A549 (cell line): ENCODE measurements around the gene ROR2. TPM values are rescaled to one million over a fixed set of nuclear protein-coding genes. Genes with fewer than 3 reads are reported as not detected.

Experiments
- ATAC-seq, 2 experiments: fragments of 200-7000 bp in 1 of 2; fragments of >200 bp in 1 of 2; cut with Nextera tagmentation in 1 of 2; cut with Tn5 transposase in 1 of 2; 3 replicates each; pipeline versions ENCODE4 v1.8.0 to v1.9.1; 2018 to 2020; ENCODE audit warnings: mild to moderate bottlenecking in 1 of 2, moderate library complexity in 1 of 2
- CTCF ChIA-PET: fragments of 300-600 bp; sonication (Branson Sonifier 250); formaldehyde crosslinking; extraction: SDS; loops from one replicate; lab custom pipeline; 2021; ENCODE audit warnings: antibody characterized with exemption, inconsistent platforms; lab: Yijun Ruan, JAX
- POLR2A ChIA-PET: fragments of 350-600 bp; formaldehyde crosslinking; extraction: SDS; loops from one replicate; lab custom pipeline; 2021; ENCODE audit warnings: antibody characterized with exemption, inconsistent platforms; lab: Yijun Ruan, JAX
- DNase-seq, 2 experiments: peaks; one replicate each; pipeline versions ENCODE4 v3.0.0 to v3.0.0-alpha.2; 2011 to 2016; ENCODE audit warnings: low read depth in 1 of 2, low spot score in 1 of 2
- FAIRE-seq: peaks from 2 replicates; lab custom pipeline; 2011; peaks lifted over from hg19 to GRCh38; lab: Jason Lieb, UNC
- H3K27ac ChIP-seq, 2 experiments: fragments of >200 bp; sonication (Bioruptor Twin); formaldehyde crosslinking; 3 replicates each; pipeline ENCODE4 v1.5.1; 2016 to 2017
- H3K4me1 ChIP-seq: fragments of >200 bp; sonication (Bioruptor Twin); formaldehyde crosslinking; 3 replicates; pipeline ENCODE4 v1.6.1; 2016
- H3K4me2 ChIP-seq: fragments of >200 bp; sonication (Bioruptor Twin); formaldehyde crosslinking; 3 replicates; pipeline ENCODE4 v1.6.1; 2016
- H3K4me3 ChIP-seq: fragments of >200 bp; sonication (Bioruptor Twin); formaldehyde crosslinking; 3 replicates; pipeline ENCODE4 v1.5.1; 2016
- H3K9me3 ChIP-seq: fragments of >200 bp; sonication (Bioruptor Twin); formaldehyde crosslinking; 3 replicates; pipeline ENCODE4 v1.6.1; 2016
- CBX8 ChIP-seq: fragments of 200-600 bp; sonication (generic); IDR thresholded peaks from 2 replicates; pipeline ENCODE4 v1.6.1; 2016
- EHF ChIP-seq: fragments of 250-450 bp; sonication (Bioruptor Pico); IDR thresholded peaks from 2 replicates; pipeline ENCODE4 v1.5.0; 2020; ENCODE audit warnings: mild to moderate bottlenecking
- ESRRA ChIP-seq: fragments of 150-350 bp; IDR thresholded peaks from 2 replicates; pipeline ENCODE4 v1.6.1; 2014; ENCODE audit warnings: mild to moderate bottlenecking, low read length, borderline replicate concordance
- FOSL2 ChIP-seq, 2 experiments: fragments of 450-650 bp in 1 of 2; fragments of >200 bp in 1 of 2; sonication (Bioruptor Twin) in 1 of 2; formaldehyde crosslinking; IDR thresholded peaks; 2 replicates each; pipeline versions ENCODE4 v1.5.0 to v1.6.1; 2016 to 2020; ENCODE audit warnings: mild to moderate bottlenecking in 1 of 2, moderate library complexity in 1 of 2
- HOXB5 ChIP-seq: fragments of 250-450 bp; sonication (Bioruptor Pico); IDR thresholded peaks from 2 replicates; pipeline ENCODE4 v1.5.0; 2020; ENCODE audit warnings: mild to moderate bottlenecking, moderate library complexity
- JUN ChIP-seq, 2 experiments: fragments of >200 bp; sonication (Bioruptor Twin); formaldehyde crosslinking; IDR thresholded peaks; 2 replicates in 1 of 2; 3 replicates in 1 of 2; pipeline ENCODE4 v1.6.1; 2016 to 2017
- MAFK ChIP-seq: fragments of 450-650 bp; IDR thresholded peaks from 2 replicates; pipeline ENCODE4 v1.6.1; 2014; ENCODE audit not compliant: partially characterized antibody
- MYC ChIP-seq: IDR thresholded peaks from 2 replicates; pipeline ENCODE4 v1.6.1; 2012; ENCODE audit warnings: mild to moderate bottlenecking, inconsistent platforms, low read length, improper control_type of control experiment, borderline replicate concordance
- NFE2L2 ChIP-seq: fragments of 150-350 bp; conservative IDR thresholded peaks from 2 replicates; pipeline ENCODE4 v1.6.1; 2014; ENCODE audit warnings: low read length
- NR3C1 ChIP-seq: fragments of >200 bp; sonication (Bioruptor Twin); formaldehyde crosslinking; IDR thresholded peaks from 3 replicates; pipeline ENCODE4 v1.6.1; 2017
- POLR2AphosphoS2 ChIP-seq: conservative IDR thresholded peaks from 2 replicates; pipeline ENCODE4 v1.6.1; 2012; ENCODE audit warnings: low read length, improper control_type of control experiment, inconsistent platforms
- RAD21 ChIP-seq, 2 experiments: fragments of >200 bp in 1 of 2; sonication (Bioruptor Twin) in 1 of 2; formaldehyde crosslinking in 1 of 2; IDR thresholded peaks in 1 of 2; conservative IDR thresholded peaks in 1 of 2; 2 replicates in 1 of 2; 3 replicates in 1 of 2; pipeline ENCODE4 v1.6.1; 2012 to 2018; ENCODE audit warnings: inconsistent platforms in 1 of 2
- RARB ChIP-seq: fragments of 250-450 bp; sonication (Bioruptor Pico); IDR thresholded peaks from 2 replicates; pipeline ENCODE4 v1.8.0; 2021; ENCODE audit warnings: mild to moderate bottlenecking, moderate library complexity
- RFX5 ChIP-seq: fragments of 450-650 bp; IDR thresholded peaks from 2 replicates; pipeline ENCODE4 v1.7.1; 2014; ENCODE audit warnings: antibody characterized with exemption, mild to moderate bottlenecking, moderate library complexity
- RNF2 ChIP-seq: fragments of 200-600 bp; sonication (generic); IDR thresholded peaks from 2 replicates; pipeline ENCODE4 v1.6.1; 2016; ENCODE audit warnings: low read depth, mild to moderate bottlenecking, antibody characterized with exemption, moderate library complexity, borderline replicate concordance
- ZSCAN20 ChIP-seq: fragments of 250-450 bp; sonication (Bioruptor Pico); IDR thresholded peaks from 2 replicates; pipeline ENCODE4 v1.8.0; 2022; ENCODE audit warnings: mild to moderate bottlenecking, moderate library complexity
- WGBS: methylation state at CpG from one replicate; pipeline ENCODE4 v1.1.6; 2017; ENCODE audit errors: missing lambda C conversion rate; 5-methylcytosine and 5-hydroxymethylcytosine counted together
- polyA plus RNA-seq, 4 experiments: library from polyadenylated mRNA; depleted of rRNA in 3 of 4; stranded (reverse); fragments of >200 nt; fragmentation: RNase III in 1 of 4; extraction: RNeasy Plus Mini Kit Qiagen cat#74134 plus additional on column Dnase treatment in 1 of 4; gene quantifications; 2 replicates in 3 of 4; 3 replicates in 1 of 4; pipeline ENCODE4 v1.2.3, GENCODE V29; 2011 to 2017
- TF ChIP-seq, protein P1 (sequence below): fragments of 450-650 bp; IDR thresholded peaks from 2 replicates; pipeline ENCODE4 v1.6.1; 2014; ENCODE audit warnings: antibody characterized with exemption
- TF ChIP-seq, protein P2 (sequence below): fragments of 250-450 bp; sonication (Bioruptor Pico); IDR thresholded peaks from 2 replicates; pipeline ENCODE4 v1.5.0; 2021; ENCODE audit warnings: mild to moderate bottlenecking, moderate library complexity, borderline replicate concordance
- TF ChIP-seq, protein P3 (sequence below): fragments of >200 bp; sonication (Bioruptor Twin); formaldehyde crosslinking; IDR thresholded peaks from 2 replicates; pipeline ENCODE4 v1.6.1; 2016
- TF ChIP-seq, protein P4 (sequence below): fragments of >200 bp; sonication (Bioruptor Twin); formaldehyde crosslinking; IDR thresholded peaks from 3 replicates; pipeline ENCODE4 v1.5.1; 2016
- TF ChIP-seq, protein P5 (sequence below): IDR thresholded peaks from 2 replicates; pipeline ENCODE4 v1.6.1; 2012

Gene ROR2
- polyA plus RNA-seq, 2 of the 4 experiments (the other 2 are of a cell fraction) = 0.12 to 0.53 TPM

DNA sequence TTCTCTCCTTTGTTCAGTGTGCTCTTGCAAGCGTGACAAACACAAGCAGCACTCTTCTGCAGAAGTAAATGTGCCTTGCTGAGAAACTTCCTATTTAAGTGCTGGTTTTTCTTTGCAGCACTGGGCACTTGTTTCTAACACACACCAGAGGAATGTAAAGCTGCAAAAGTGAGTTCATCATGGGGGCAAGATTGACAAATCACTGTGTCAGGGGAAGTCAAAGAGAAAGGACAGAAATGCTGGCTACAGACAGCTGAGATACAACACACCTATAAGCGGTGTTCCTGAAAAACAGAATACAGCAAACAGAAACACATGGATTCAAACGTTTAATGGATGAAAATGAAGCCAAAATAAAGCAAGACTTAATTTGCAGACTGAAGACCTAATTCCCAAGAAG, 19.6 kb downstream of the ROR2 start:
- Histone ChIP-seq H3K27ac (no peak overlapping the region), H3K4me1 (no peaks in the 10 kb centered on the region), H3K9me3 (peaks cover 31% of the 10 kb centered on the region), H3K4me2 (no peak overlapping the region), H3K4me3 (no peak overlapping the region)
- peak in 1 of 2 experiments; percentile 29 for DNase-seq
- ATAC-seq = no peak
- POLR2A ChIA-PET = no interaction called here
- no peak for FAIRE-seq
- TF ChIP-seq CBX8 = no peak
- TF ChIP-seq, protein P1, sequence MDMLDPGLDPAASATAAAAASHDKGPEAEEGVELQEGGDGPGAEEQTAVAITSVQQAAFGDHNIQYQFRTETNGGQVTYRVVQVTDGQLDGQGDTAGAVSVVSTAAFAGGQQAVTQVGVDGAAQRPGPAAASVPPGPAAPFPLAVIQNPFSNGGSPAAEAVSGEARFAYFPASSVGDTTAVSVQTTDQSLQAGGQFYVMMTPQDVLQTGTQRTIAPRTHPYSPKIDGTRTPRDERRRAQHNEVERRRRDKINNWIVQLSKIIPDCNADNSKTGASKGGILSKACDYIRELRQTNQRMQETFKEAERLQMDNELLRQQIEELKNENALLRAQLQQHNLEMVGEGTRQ = no peak
- TF ChIP-seq, protein P2, sequence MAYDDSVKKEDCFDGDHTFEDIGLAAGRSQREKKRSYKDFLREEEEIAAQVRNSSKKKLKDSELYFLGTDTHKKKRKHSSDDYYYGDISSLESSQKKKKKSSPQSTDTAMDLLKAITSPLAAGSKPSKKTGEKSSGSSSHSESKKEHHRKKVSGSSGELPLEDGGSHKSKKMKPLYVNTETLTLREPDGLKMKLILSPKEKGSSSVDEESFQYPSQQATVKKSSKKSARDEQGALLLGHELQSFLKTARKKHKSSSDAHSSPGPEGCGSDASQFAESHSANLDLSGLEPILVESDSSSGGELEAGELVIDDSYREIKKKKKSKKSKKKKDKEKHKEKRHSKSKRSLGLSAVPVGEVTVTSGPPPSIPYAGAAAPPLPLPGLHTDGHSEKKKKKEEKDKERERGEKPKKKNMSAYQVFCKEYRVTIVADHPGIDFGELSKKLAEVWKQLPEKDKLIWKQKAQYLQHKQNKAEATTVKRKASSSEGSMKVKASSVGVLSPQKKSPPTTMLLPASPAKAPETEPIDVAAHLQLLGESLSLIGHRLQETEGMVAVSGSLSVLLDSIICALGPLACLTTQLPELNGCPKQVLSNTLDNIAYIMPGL (CRISPR knock-in tag) = no peak
- TF ChIP-seq MYC = no peak
- no peak for TF ChIP-seq ESRRA
- no peak for TF ChIP-seq FOSL2 (IDR thresholded peaks at IDR 0.05)
- no peak for TF ChIP-seq FOSL2 (CRISPR knock-in tag; IDR thresholded peaks at IDR 0.05)
- TF ChIP-seq RNF2 = no peak
- TF ChIP-seq, protein P3, sequence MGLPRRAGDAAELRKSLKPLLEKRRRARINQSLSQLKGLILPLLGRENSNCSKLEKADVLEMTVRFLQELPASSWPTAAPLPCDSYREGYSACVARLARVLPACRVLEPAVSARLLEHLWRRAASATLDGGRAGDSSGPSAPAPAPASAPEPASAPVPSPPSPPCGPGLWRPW = no peak
- TF ChIP-seq, protein P4, sequence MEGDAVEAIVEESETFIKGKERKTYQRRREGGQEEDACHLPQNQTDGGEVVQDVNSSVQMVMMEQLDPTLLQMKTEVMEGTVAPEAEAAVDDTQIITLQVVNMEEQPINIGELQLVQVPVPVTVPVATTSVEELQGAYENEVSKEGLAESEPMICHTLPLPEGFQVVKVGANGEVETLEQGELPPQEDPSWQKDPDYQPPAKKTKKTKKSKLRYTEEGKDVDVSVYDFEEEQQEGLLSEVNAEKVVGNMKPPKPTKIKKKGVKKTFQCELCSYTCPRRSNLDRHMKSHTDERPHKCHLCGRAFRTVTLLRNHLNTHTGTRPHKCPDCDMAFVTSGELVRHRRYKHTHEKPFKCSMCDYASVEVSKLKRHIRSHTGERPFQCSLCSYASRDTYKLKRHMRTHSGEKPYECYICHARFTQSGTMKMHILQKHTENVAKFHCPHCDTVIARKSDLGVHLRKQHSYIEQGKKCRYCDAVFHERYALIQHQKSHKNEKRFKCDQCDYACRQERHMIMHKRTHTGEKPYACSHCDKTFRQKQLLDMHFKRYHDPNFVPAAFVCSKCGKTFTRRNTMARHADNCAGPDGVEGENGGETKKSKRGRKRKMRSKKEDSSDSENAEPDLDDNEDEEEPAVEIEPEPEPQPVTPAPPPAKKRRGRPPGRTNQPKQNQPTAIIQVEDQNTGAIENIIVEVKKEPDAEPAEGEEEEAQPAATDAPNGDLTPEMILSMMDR = no peak
- no peak for TF ChIP-seq RAD21 (conservative IDR thresholded peaks at IDR 0.05 in 1 of 2, IDR thresholded peaks at IDR 0.05 in 1 of 2)
- no peak for TF ChIP-seq POLR2AphosphoS2
- no peak for TF ChIP-seq HOXB5
- TF ChIP-seq, protein P5, sequence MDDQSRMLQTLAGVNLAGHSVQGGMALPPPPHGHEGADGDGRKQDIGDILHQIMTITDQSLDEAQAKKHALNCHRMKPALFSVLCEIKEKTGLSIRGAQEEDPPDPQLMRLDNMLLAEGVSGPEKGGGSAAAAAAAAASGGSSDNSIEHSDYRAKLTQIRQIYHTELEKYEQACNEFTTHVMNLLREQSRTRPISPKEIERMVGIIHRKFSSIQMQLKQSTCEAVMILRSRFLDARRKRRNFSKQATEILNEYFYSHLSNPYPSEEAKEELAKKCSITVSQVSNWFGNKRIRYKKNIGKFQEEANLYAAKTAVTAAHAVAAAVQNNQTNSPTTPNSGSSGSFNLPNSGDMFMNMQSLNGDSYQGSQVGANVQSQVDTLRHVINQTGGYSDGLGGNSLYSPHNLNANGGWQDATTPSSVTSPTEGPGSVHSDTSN = no peak
- no peak for TF ChIP-seq NR3C1
- no peak for TF ChIP-seq RFX5
- TF ChIP-seq RARB = no peak
- CTCF ChIA-PET = interaction anchor here (0.6 to 1.3 kb wide), 4 partner anchors 20 to 172 kb away, joined by 3 to 4 read pairs (median 3); no protein-coding TSS in a partner anchor
- 26% methylated on average over 3 of the region's 3 CpGs for WGBS

DNA sequence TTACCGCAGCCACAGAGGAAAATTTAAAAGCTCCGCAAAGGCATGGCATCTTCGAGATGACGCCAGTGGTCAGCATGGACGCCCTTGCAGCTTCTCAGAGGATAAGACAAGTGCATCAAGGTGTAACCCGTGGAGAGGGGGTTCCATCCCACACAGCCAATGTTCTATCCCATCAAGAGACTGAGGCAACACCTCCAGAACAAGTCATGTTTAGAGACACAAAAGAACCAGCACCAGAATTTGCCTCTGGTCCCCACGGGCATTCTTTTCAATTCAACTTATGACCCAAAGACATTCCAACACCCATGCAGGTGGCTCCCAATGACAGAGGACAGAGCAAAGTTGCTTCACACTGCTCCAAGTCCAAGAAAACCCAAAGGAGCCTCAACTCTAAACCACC, 20.7 kb downstream of the ROR2 start:
- H3K4me3 ChIP-seq = no peak overlapping the region
- POLR2A ChIA-PET = no interaction called here
- H3K4me1 ChIP-seq = no peaks in the 10 kb centered on the region
- H3K9me3 ChIP-seq = peaks cover 31% of the 10 kb centered on the region
- no peak overlapping the region for H3K27ac ChIP-seq
- no peak for TF ChIP-seq ZSCAN20
- TF ChIP-seq, protein P2 (CRISPR knock-in tag) = no peak
- no peak for TF ChIP-seq NFE2L2
- TF ChIP-seq JUN (IDR thresholded peaks at IDR 0.05) = no peak
- TF ChIP-seq EHF (CRISPR knock-in tag) = no peak
- no peak for TF ChIP-seq MAFK
- no peak for TF ChIP-seq POLR2AphosphoS2
- no peak for TF ChIP-seq CBX8
- TF ChIP-seq, all 56 proteins: peak for 0
- CTCF ChIA-PET = interaction anchor here (1.3 kb wide), 2 partner anchors 23 to 171 kb away, joined by 3 to 4 read pairs; no protein-coding TSS in a partner anchor
- FAIRE-seq (no peak), DNase-seq (no peak), ATAC-seq (no peak)
- 31% methylated on average over 7 of the region's 7 CpGs for WGBS
- H3K4me2 ChIP-seq = no peak overlapping the region
